Measurements from ENCODE around the gene MINDY4. TPM values are rescaled to one million over a fixed set of nuclear protein-coding genes. Genes with fewer than 3 reads are reported as not detected.

The MINDY4 gene
- total RNA-seq, 1 donor from 2014 or later = 28.4 TPM

- no peak for DNase-seq (ENCODE audit: low spot score)
Observed at GRCh38 chr7:30900053-30900452, 128.8 kb downstream of the MINDY4 start.

GRCh38 chr7:30900803-30901362, 129.7 kb downstream of the MINDY4 start:
- DNase-seq (ENCODE audit: low spot score) = no peak

GRCh38 chr7:30901856-30902255, 130.6 kb downstream of the MINDY4 start:
- DNase-seq (ENCODE audit: low spot score) = no peak

GRCh38 chr7:30902466-30902865, 131.2 kb downstream of the MINDY4 start:
- DNase-seq (ENCODE audit: low spot score) = no peak

- DNase-seq (ENCODE audit: low spot score) = no peak
Observed at GRCh38 chr7:30903146-30903545, 131.9 kb downstream of the MINDY4 start.

- no peak for DNase-seq (ENCODE audit: low spot score)
Observed at GRCh38 chr7:30904561-30904960, 133.3 kb downstream of the MINDY4 start.

GRCh38 chr7:30905078-30906012, 134.1 kb downstream of the MINDY4 start:
- DNase-seq (ENCODE audit: low spot score) = no peak

GRCh38 chr7:30906014-30906413, 134.8 kb downstream of the MINDY4 start:
- DNase-seq (ENCODE audit: low spot score) = no peak

GRCh38 chr7:30906515-30907240, 135.5 kb downstream of the MINDY4 start:
- DNase-seq (ENCODE audit: low spot score) = no peak

GRCh38 chr7:30907527-30908267, 136.5 kb downstream of the MINDY4 start:
- no peak for DNase-seq (ENCODE audit: low spot score)

- no peak for DNase-seq (ENCODE audit: low spot score)
Observed at GRCh38 chr7:30908681-30909080, 137.5 kb downstream of the MINDY4 start.

- no peak for DNase-seq (ENCODE audit: low spot score)
Observed at GRCh38 chr7:30909431-30909830, 138.2 kb downstream of the MINDY4 start.

GRCh38 chr7:30910411-30911073, 139.3 kb downstream of the MINDY4 start:
- peak; percentile 63 for DNase-seq (ENCODE audit: low spot score)

- DNase-seq (ENCODE audit: low spot score) = no peak
Observed at GRCh38 chr7:30911133-30911532, 139.9 kb downstream of the MINDY4 start.

GRCh38 chr7:30911561-30911969, 140.3 kb downstream of the MINDY4 start, which contains the start of gene AQP1:
TSS of gene AQP1 (plus strand) at chr7:30911853. CDS start at chr7:30911910, 57 bp downstream.
- peak; percentile 99 for DNase-seq (ENCODE audit: low spot score)

- DNase-seq (ENCODE audit: low spot score) = no peak
Observed at GRCh38 chr7:30912021-30912730, 141.0 kb downstream of the MINDY4 start.

GRCh38 chr7:30912731-30912985, 141.4 kb downstream of the MINDY4 start:
- no peak for DNase-seq (ENCODE audit: low spot score)

- no peak for DNase-seq (ENCODE audit: low spot score)
Observed at GRCh38 chr7:30912986-30913811, 142.0 kb downstream of the MINDY4 start.

GRCh38 chr7:30913821-30914515, 142.8 kb downstream of the MINDY4 start:
- no peak for DNase-seq (ENCODE audit: low spot score)
